ENCODE results near the gene CAND1. TPM values are rescaled to one million over a fixed set of nuclear protein-coding genes. Genes with fewer than 3 reads are reported as not detected.

Gene CAND1
- total and polyA plus RNA-seq, 9 of the 15 experiments (the other 6 are each of a cell fraction or from before 2014, with no cell fraction given): 24.0 to 167 (median 77.5) TPM

DNA sequence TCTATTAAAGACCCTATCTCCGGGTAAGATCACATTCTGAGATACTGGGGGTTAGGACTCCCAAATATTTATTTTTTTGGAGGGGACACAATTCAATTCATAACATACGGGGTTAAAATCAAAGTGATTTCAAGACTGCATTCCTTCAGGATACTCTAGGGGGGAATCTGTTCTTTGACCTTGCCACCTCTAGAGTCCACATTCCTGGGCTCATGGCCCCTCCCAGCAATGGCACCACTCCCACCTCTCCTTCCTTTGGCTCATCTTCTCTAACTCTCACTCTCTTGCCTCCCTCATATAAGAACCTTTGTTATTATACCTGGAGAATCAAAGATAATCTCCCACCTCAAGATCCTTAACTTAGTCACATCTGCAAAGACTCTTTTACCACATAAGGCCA, 79.5 kb downstream of the CAND1 start:
- CTCF ChIA-PET (ENCODE audit: low intra/inter-chr PET ratio): no interaction called here
- Histone ChIP-seq H3K4me1 (replicated peaks in 1 of 2; ENCODE audit: control insufficient read depth in 2 of 2, insufficient read depth in 2 of 2, low read length in 2 of 2) (no peaks in the 10 kb centered on the region), H3K27me3 (ENCODE audit: control insufficient read depth in 2 of 2, insufficient read depth in 2 of 2, low read length in 2 of 2) (no peaks in the 10 kb centered on the region; a peak in 2 of 5 replicates), H3K79me2 (ENCODE audit: control insufficient read depth, insufficient read depth, low read length) (no peaks in the 10 kb centered on the region), H3K9me3 (replicated peaks; ENCODE audit: control insufficient read depth, insufficient read depth, low read depth, low read length) (no peaks in the 10 kb centered on the region), H3K9me1 (ENCODE audit: control insufficient read depth, insufficient read depth, low read length) (no peaks in the 10 kb centered on the region), H4K20me1 (replicated peaks; ENCODE audit: control insufficient read depth, insufficient read depth, low read length) (no peaks in the 10 kb centered on the region), H2AFZ (ENCODE audit: low read depth, low read length) (no peak overlapping the region), H3K4me2 (ENCODE audit: insufficient read depth, low read length) (no peak overlapping the region), H3K4me3 (no peak overlapping the region), H3K27ac (ENCODE audit: extremely low read depth, low read depth, low read length) (no peak overlapping the region), H3K36me3 (ENCODE audit: control insufficient read depth, insufficient read depth, low read length) (no peaks in the 10 kb centered on the region), H3K9ac (ENCODE audit: insufficient read depth in 1 of 2, low read depth in 2 of 2, low read length in 2 of 2) (no peak overlapping the region)
- no peak for FAIRE-seq
- no peak for ATAC-seq
- no peak for DNase-seq (ENCODE audit: extremely low read depth in 1 of 4, low spot score in 3 of 4)
- in situ Hi-C loops (cut with MboI) (no loop called here), intact Hi-C loops (cut with micrococcal nuclease) (no loop called here)
- WGBS (ENCODE audit: insufficient coverage, low coverage, missing lambda C conversion rate): 0% methylated on average over 2 of the region's 2 CpGs
- POLR2A ChIA-PET: no interaction called here
- BruUV-seq (replicated peaks): no TSS peak
- TF ChIP-seq RAD51 (IDR thresholded peaks at IDR 0.05; ENCODE audit: borderline replicate concordance, low read depth) (no peak), SMARCA5 (IDR thresholded peaks at IDR 0.05) (no peak), HSF4 (CRISPR knock-in tag; IDR thresholded peaks at IDR 0.05; ENCODE audit: borderline replicate concordance) (no peak), ZNF551 (CRISPR knock-in tag; IDR thresholded peaks at IDR 0.05) (no peak), CREB1 (IDR thresholded peaks at IDR 0.05) (no peak), CREB1 (CRISPR knock-in tag; IDR thresholded peaks at IDR 0.05) (no peak), TAF15 (IDR thresholded peaks at IDR 0.05; ENCODE audit: low read depth, low read length) (no peak), NONO (IDR thresholded peaks at IDR 0.05; ENCODE audit: low read depth in 2 of 2, low read length in 1 of 2) (no peak)
- TF ChIP-seq, protein P1, sequence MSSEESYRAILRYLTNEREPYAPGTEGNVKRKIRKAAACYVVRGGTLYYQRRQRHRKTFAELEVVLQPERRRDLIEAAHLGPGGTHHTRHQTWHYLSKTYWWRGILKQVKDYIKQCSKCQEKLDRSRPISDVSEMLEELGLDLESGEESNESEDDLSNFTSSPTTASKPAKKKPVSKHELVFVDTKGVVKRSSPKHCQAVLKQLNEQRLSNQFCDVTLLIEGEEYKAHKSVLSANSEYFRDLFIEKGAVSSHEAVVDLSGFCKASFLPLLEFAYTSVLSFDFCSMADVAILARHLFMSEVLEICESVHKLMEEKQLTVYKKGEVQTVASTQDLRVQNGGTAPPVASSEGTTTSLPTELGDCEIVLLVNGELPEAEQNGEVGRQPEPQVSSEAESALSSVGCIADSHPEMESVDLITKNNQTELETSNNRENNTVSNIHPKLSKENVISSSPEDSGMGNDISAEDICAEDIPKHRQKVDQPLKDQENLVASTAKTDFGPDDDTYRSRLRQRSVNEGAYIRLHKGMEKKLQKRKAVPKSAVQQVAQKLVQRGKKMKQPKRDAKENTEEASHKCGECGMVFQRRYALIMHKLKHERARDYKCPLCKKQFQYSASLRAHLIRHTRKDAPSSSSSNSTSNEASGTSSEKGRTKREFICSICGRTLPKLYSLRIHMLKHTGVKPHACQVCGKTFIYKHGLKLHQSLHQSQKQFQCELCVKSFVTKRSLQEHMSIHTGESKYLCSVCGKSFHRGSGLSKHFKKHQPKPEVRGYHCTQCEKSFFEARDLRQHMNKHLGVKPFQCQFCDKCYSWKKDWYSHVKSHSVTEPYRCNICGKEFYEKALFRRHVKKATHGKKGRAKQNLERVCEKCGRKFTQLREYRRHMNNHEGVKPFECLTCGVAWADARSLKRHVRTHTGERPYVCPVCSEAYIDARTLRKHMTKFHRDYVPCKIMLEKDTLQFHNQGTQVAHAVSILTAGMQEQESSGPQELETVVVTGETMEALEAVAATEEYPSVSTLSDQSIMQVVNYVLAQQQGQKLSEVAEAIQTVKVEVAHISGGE (CRISPR knock-in tag; IDR thresholded peaks at IDR 0.05): no peak
- TF ChIP-seq, protein P2, sequence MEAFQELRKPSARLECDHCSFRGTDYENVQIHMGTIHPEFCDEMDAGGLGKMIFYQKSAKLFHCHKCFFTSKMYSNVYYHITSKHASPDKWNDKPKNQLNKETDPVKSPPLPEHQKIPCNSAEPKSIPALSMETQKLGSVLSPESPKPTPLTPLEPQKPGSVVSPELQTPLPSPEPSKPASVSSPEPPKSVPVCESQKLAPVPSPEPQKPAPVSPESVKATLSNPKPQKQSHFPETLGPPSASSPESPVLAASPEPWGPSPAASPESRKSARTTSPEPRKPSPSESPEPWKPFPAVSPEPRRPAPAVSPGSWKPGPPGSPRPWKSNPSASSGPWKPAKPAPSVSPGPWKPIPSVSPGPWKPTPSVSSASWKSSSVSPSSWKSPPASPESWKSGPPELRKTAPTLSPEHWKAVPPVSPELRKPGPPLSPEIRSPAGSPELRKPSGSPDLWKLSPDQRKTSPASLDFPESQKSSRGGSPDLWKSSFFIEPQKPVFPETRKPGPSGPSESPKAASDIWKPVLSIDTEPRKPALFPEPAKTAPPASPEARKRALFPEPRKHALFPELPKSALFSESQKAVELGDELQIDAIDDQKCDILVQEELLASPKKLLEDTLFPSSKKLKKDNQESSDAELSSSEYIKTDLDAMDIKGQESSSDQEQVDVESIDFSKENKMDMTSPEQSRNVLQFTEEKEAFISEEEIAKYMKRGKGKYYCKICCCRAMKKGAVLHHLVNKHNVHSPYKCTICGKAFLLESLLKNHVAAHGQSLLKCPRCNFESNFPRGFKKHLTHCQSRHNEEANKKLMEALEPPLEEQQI (IDR thresholded peaks at IDR 0.05): no peak
- TF ChIP-seq, protein P3, sequence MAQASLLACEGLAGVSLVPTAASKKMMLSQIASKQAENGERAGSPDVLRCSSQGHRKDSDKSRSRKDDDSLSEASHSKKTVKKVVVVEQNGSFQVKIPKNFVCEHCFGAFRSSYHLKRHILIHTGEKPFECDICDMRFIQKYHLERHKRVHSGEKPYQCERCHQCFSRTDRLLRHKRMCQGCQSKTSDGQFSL (CRISPR knock-in tag; IDR thresholded peaks at IDR 0.05): no peak
- TF ChIP-seq, protein P3 (tag; IDR thresholded peaks at IDR 0.05): no peak
- TF ChIP-seq, protein P4, sequence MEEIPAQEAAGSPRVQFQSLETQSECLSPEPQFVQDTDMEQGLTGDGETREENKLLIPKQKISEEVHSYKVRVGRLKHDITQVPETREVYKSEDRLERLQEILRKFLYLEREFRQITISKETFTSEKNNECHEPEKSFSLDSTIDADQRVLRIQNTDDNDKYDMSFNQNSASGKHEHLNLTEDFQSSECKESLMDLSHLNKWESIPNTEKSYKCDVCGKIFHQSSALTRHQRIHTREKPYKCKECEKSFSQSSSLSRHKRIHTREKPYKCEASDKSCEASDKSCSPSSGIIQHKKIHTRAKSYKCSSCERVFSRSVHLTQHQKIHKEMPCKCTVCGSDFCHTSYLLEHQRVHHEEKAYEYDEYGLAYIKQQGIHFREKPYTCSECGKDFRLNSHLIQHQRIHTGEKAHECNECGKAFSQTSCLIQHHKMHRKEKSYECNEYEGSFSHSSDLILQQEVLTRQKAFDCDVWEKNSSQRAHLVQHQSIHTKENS (CRISPR knock-in tag; IDR thresholded peaks at IDR 0.05): no peak

Data from K562 (cell line).